Hematopoietic multipotent progenitor cell (in vitro differentiated cells): ENCODE data around the gene VWC2. TPM values are rescaled to one million over a fixed set of nuclear protein-coding genes. Genes with fewer than 3 reads are reported as not detected.

Experiments
- DNase-seq, 3 donors: peaks; one replicate each; pipeline ENCODE4 v3.0.0-alpha.2; 2011 to 2015; ENCODE audit warnings: low read depth in 2 of 3, low spot score in 2 of 3
- total RNA-seq: library from RNA; depleted of rRNA; stranded (reverse); fragments of >200 nt; gene quantifications from one replicate; pipeline ENCODE4 v1.2.3, GENCODE V29; 2012

The VWC2 gene
- total RNA-seq, 1 donor: under 0.01 TPM

GRCh38 chr7:49781996-49782395 is 8.6 kb downstream of the VWC2 start:
- no peak for DNase-seq

- no peak for DNase-seq
Observed at GRCh38 chr7:49783446-49783845, 10.0 kb downstream of the VWC2 start.

- no peak for DNase-seq
Observed at GRCh38 chr7:49787980-49788379, 14.5 kb downstream of the VWC2 start.

- DNase-seq: no peak
Observed at GRCh38 chr7:49788455-49789059, 15.1 kb downstream of the VWC2 start.

GRCh38 chr7:49789736-49790135 is 16.3 kb downstream of the VWC2 start:
- no peak for DNase-seq

- DNase-seq: no peak
Observed at GRCh38 chr7:49790209-49790608, 16.8 kb downstream of the VWC2 start.

- DNase-seq: peak in 2 of 3 donors; percentile 42 to 82
Observed at GRCh38 chr7:49791088-49791741, 17.8 kb downstream of the VWC2 start.

GRCh38 chr7:49797987-49798660 is 24.7 kb downstream of the VWC2 start:
- no peak for DNase-seq

GRCh38 chr7:49800031-49800430 is 26.6 kb downstream of the VWC2 start:
- DNase-seq: no peak

GRCh38 chr7:49802600-49802999 is 29.2 kb downstream of the VWC2 start:
- DNase-seq: no peak

- DNase-seq: no peak
Observed at GRCh38 chr7:49803812-49804211, 30.4 kb downstream of the VWC2 start.

- no peak for DNase-seq
Observed at GRCh38 chr7:49805371-49806007, 32.1 kb downstream of the VWC2 start.

GRCh38 chr7:49812534-49812933 is 39.1 kb downstream of the VWC2 start:
- no peak for DNase-seq

- DNase-seq: no peak
Observed at GRCh38 chr7:49817279-49817678, 43.8 kb downstream of the VWC2 start.

- DNase-seq: no peak
Observed at GRCh38 chr7:49821181-49821580, 47.7 kb downstream of the VWC2 start.

- DNase-seq: no peak
Observed at GRCh38 chr7:49822856-49823255, 49.4 kb downstream of the VWC2 start.

- DNase-seq: no peak
Observed at GRCh38 chr7:49823566-49823965, 50.1 kb downstream of the VWC2 start.

GRCh38 chr7:49839863-49840645 is 66.6 kb downstream of the VWC2 start:
- no peak for DNase-seq

- no peak for DNase-seq
Observed at GRCh38 chr7:49840751-49841405, 67.4 kb downstream of the VWC2 start.

GRCh38 chr7:49845626-49846025 is 72.2 kb downstream of the VWC2 start:
- DNase-seq: no peak
